AML-193 (cell line): ENCODE measurements around the gene SOX12.
A peak's percentile ranks its signal among the peaks of the same experiment; 100 is the strongest.

Experiments
- DNase-seq, 2 experiments: peaks; one replicate each; lab custom pipeline; 2025; lab: John Stamatoyannopoulos, UW

The SOX12 gene

DNA sequence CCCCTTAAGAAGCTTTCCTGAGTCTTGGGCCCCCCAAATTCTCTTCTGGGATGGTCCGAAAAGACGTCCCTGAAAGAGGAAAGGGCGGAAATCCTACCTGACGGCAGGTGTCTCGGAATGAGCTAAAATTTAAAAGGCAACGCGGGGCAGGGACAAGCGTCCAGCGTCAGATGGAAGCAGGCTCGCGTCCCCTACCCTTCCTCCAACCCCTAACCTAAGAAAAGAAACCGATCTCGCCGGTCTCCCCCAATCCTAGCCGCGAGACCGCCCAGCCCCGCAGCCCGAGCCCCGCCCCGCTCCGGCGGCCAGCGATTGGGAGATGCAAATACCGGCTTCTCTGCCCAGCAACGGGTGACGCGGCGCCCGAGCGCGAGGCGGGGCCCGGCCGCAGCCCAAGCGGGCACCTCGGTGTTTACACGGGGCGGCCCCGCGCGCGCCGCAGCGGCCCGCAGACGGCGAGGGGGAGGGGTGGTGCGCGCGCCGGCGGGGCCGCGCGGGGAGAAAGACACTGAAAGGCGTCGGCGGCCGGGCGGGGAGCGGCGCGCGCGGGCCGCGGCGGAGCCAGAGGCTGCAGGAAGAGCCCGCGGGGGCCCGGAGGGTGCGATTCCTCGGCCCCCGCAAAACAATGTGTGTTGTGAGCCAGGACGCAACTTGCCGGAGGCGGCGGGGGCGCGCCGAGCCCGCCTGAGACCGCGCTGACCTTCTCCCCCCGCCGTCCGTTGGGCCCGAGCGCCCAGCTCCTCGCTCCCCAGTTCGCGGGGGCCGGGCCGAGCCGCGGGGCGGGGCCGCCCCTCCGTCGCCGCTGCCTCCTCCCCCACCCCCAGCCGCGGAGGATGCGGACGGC, at the start of gene SOX12:
Gene SOX12 (plus strand): TSS at position 508 of the 844 bp plus-strand sequence. CDS start 373 bp downstream, outside the sequence.
- peak; percentile 82 to 88 for DNase-seq

DNA sequence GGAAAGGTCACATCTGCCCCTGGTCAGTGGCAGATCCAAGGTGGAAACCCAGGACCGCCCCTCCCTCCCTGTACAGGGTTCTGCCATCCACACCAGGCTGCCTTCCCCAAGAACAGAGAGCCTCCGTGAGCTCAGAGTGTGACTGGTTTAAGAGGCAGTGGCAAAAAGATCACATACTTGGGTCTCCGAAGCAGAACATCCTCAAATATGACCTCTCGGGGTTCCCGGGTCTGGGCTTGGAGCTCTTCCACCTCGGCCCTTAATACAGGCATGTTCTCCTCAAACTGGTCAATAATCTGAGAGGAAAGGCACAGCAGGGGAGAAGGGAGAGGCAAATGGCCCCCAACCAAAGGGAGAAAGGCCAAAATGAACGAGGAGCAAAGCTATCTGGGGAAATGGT, 49.6 kb upstream of the SOX12 start:
- DNase-seq = no peak

DNA sequence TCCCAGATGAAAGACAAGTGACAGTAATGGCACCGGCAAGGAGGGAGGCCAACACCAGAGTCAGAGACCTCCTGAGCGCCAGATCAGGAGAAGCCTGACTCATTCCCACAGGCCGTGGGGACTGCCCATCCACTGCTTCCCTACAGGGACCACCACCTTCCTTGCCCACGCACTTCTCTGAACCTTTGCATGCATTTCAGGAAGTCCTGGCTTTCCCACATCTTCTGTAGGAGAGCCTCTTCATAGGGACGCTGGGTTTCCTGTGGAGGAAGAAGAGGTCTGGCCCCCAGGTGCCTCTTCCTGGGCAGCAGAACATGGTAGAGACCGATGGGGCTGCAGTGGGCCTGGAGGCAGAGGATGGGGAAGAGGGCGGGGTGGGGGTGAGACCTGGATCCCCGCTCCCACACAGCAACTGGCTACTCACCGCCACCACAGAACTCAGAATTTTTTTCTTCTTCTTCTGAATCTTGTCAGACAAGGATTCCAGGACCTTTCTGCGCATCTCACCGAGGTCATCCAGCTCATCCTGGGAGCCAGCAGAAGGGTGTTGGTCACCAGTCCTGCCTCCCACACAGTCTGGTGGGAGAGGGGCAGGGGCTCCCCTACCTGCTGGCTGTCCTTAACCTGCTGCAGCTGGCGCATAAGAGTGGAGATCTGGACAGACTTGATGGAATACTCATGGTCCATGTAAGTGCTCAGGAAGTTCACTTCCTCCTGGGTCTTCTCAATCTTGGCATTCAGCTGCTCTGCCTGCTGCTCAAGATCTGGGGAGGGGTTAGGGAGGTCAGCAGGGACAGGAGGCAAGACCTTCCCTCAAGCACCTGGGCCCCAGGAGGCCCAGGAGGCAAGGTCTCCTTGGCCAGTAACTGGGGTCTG, 48.5 kb upstream of the SOX12 start:
- DNase-seq = no peak

DNA sequence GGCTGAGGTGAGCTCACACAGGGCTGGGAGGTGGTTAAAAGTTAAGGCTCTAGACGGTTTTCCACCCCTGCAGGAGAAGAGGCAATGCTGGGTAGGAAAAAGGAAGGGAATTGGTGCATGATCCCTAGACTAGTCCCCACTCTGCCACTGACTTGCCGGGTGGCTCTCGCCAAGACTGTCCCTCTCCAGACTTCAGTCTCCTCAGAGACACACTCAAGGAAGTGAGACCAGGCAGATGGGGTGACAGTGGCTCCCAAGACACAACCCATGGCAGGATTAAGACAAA, 47.9 kb upstream of the SOX12 start:
- no peak for DNase-seq

DNA sequence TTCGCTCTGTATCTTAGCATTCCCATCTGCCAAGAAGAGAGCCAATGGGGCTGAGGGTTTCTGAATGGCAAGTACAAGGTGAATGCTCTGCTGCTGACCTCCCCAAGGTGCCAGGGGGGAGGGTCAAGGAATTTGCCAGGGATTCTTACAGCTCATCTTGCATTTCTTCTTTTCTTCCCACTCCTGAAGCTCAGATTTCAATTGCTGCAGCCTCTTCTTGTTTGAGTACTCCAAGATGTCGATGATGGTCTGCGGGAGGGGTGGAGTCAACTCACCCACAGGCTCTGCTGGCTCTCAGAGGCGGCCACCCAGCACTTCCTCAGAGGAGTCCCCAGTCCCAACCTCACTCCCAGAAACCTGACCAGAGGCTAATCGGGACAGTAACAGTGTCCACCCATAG, 47.2 kb upstream of the SOX12 start:
- no peak for DNase-seq

DNA sequence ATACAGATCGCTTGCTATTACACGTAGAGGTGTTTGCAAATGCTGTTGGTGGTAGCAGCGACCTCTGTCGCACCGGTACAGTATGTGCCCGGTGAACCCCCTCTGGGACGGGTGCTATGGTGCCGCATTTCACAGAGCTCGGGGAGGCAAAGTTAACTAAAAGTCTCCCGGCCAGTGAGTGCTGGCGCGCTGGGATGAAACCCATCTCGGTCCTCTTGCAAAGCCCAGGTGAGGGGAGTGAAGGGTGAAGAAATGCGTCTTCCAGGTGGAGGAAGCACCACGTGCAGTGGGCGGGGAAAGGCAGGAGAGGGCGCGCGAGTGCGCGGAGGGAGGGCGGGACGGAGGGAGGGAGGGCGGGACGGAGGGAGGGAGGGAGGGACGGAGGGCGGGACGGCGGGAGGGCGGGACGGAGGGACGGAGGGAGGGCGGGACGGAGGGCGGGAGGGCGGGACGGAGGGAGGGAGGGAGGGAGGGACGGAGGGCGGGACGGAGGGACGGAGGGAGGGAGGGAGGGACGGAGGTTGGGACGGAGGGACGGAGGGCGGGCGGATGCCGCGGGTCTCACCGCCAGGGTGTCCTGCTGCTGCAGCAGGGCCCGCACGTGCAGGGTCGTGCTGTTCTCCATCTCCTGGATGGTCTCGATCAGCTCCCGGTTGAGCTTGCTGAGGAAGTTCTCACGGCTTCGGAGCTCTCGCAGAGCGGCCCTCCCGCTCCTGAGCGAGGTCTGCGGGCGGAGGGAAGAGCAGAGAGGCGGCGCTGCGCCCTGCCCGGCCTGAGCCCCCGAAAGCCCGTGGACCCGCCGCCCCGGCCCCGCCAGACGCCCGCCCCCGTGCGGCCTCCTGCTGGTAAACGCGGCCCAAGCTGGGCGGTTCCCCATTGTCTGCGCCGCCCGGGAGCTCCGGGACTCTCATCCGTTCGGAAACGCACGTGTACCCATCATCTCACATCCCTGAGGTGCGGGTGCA, 46.5 kb upstream of the SOX12 start:
- no peak for DNase-seq

DNA sequence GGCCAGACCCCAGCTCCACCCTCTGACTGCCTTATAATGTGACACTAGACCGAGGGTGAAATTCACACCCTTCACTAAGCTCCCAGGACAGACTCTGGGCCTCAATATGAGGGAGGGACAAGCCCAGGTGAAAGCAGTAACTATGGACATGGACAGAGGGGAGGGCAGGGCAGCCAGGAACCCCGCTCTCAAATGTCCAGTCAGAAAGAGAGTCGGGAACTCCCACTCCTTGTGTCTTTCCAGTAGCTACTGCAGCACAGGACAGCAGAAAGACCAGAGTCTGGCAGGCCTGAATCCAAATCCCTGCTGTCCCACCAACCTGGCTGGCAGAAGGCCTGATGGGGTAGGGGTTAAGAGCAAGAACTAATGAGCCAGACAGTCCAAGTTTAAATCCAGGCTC, 41.2 kb upstream of the SOX12 start:
- no peak for DNase-seq

DNA sequence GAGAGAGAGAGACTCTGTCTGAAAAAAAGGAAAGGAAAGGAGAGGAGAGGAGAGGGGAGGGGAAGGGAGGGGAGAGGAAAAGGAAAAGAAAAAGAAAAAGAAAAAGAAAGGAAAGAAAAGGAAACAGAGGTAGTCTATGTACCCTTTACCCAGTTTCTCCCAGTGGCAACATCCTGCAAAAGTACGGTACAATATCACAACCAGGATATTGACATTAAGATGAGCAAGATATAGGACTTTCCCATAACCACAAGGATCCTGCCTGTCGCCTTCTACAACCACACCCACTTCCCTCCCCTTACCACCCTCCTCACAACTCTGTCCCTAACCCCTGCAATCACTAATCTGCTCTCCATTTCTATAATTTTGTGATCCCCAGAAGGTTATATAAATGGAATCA, 38.8 kb upstream of the SOX12 start:
- no peak for DNase-seq

DNA sequence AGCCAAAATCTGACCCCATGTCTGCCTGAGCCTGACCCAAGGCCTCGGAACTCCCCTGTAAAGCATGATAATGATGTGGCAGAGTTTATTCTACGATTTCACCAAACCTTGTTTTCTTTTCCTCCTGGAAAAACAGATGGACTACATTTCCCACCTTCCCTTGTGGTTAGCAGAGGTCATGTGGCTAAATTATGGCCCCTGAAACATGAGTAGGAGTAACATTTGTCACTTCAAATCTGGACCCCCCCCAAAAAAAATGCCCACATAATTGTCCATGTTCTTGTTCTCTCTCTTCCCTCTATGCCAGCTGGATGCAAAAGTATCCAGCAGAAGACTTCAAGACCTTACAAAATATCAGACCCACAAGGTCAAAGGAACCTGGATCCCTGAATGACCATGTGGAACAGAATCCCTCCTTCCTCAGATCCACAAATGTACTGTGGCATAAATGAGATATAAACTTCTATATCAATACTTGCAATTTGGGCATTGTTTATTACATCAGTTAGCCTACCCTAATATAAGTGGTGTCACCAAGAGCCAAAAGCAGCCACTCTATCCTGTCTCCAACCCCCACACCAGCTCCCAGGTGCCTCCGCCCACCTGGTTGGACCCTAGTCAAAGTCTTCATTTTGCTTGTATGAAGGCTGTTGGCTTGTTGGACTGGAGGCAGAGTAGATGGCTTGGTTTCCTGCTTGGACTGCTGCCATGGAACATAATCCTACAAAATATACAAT, 36.2 kb upstream of the SOX12 start:
- DNase-seq = no peak

DNA sequence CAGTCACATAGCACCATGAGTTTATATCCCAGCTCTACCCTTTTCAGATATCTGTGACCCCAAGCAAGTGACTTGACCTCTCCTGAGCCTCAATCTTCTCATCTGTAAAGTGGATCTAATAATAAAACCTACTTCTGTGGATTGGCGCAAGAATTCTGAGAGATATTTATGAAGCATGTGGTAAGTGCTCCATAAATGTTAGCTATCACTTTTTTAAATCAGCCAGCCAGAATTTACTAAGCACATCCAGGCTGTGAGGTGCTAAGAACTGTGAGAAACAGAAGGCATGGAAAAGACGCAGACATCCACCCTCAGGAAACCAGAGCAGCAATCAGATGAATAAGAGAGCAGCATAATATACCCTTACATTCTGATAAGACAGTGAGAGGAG, 35.7 kb upstream of the SOX12 start:
- DNase-seq = no peak

DNA sequence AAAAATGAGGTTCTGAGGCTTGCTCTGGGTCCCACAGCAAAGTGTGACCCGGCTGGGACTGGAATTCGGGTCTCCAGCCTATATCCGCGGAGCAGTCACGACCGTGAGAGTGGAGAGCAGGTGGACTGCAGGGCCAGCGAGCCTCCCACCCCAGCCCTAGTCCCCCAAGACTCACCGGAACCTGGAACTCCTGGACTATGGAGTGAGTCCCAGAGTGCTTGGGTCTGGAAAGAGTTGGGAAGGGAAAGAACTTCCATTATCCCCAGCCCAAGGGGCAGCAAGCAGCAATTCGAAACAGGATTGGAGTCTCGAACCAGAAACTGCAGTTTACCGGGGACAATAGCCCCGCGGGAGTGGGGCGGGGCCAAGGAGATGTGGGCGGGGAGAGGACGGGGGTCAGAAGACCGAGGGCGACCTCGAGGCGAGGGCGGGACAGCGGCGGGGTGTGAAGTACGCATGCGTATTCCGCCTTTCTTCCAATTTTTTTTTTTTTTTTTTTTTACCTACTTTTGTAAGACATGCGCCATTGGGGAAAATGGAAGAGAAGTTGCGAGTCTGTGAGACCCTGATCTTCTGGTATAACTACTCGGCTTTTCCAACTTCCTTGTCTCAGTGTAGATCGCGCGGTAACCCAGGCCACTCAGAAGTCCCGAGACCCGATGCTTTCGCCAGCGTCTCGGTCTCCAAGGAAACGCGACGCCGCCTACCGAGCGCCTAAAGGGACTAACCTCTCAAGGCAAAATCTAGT, 35.1 kb upstream of the SOX12 start, which contains the start of gene C20orf96:
Gene C20orf96 (minus strand): TSS at position 667 of the 748 bp plus-strand sequence. CDS start 140 bp downstream, at position 527.
- DNase-seq = peak; percentile 84 to 91

DNA sequence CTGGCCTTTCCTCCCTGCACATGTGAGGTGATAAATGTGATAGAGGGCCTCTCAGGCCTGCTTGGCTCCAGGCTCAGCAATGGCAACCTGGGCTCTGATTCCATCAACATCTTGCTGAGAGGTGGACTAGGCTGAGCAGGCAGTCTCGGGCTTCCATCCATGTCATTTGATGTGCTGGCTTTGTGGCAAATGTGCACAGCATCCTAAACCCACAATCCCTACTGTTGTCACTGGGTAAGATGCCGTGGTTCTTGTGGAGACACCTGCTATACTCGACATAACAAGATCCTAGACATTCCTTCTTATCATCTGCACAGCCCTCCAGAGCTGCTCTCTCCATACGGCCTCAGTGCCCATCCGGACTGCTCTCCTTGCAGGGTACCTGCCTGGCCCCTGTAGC, 30.8 kb upstream of the SOX12 start:
- DNase-seq = no peak

DNA sequence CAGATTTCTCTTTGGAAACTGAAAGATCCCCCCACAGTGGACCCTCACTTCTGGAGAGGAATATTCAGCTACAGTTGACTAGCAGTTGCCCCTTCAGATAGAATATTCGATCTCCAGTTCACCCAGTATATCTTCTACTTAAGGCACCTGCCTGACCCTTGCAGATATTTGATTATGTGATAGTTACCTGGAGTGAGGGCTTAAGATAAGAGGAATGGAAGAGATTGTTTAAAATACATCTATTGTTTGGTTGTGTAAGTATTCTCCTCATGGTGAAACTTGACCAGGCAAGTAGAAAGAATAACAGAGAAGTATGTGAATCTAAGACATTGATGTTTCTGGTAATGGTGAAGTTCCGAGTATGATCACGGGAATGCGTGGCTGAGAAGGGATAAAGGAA, 29.5 kb upstream of the SOX12 start:
- no peak for DNase-seq

DNA sequence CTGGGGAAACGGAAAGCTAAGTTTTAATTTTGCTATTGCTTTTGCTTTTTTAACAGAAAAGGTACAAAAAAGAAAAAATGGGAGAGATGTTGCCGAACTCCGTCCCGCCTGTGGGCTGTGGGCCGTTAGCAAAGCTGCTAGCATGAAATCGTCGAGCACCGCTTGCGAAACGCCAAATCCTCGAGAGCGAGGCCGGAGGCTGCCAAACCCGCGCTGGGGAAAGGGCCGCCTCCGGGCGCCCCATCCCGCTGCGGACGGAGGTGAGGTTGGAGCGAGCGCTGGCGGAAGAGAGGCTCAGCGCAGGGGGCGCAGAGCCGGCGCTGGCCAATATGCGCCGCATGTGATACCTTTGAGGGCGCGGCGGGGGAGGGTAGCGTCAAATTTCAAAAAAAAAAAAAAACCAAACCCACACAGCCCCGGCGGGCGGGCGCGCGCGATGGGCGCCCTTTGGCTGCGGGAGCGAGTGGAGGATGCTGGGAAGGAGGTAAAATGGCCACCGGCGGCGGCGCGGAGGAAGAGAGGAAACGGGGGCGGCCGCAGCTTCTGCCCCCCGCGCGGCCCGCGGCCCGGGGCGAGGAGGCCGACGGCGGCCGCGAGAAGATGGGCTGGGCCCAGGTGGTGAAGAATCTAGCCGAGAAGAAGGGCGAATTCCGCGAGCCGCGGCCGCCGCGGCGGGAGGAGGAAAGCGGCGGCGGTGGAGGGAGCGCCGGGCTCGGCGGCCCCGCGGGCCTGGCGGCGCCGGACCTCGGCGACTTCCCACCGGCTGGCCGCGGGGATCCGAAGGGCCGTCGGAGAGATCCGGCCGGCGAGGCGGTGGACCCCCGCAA, 28.0 kb upstream of the SOX12 start, which contains the start of gene ZCCHC3:
Gene ZCCHC3 (plus strand): TSS at position 473 of the 827 bp plus-strand sequence. CDS start 17 bp downstream, at position 490.
- peak; percentile 90 to 93 for DNase-seq

DNA sequence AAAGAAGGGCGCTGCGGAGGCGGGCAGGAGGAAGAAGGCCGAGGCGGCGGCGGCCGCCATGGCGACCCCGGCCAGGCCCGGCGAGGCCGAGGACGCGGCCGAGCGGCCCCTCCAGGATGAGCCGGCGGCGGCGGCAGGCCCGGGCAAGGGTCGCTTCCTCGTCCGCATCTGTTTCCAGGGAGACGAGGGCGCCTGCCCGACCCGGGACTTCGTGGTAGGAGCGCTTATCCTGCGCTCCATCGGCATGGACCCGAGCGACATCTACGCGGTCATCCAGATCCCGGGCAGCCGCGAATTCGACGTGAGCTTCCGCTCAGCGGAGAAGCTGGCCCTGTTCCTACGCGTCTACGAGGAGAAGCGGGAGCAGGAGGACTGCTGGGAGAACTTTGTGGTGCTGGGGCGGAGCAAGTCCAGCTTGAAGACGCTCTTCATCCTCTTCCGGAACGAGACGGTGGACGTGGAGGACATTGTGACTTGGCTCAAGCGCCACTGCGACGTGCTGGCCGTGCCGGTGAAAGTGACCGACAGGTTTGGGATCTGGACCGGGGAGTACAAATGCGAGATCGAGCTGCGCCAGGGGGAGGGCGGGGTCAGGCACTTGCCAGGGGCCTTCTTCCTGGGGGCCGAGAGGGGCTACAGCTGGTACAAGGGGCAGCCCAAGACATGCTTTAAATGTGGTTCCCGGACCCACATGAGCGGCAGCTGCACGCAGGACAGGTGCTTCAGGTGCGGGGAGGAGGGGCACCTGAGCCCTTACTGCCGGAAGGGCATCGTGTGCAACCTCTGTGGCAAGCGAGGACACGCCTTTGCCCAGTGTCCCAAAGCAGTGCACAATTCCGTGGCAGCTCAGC, 27.2 kb upstream of the SOX12 start:
- DNase-seq = peak; percentile 45 to 53

DNA sequence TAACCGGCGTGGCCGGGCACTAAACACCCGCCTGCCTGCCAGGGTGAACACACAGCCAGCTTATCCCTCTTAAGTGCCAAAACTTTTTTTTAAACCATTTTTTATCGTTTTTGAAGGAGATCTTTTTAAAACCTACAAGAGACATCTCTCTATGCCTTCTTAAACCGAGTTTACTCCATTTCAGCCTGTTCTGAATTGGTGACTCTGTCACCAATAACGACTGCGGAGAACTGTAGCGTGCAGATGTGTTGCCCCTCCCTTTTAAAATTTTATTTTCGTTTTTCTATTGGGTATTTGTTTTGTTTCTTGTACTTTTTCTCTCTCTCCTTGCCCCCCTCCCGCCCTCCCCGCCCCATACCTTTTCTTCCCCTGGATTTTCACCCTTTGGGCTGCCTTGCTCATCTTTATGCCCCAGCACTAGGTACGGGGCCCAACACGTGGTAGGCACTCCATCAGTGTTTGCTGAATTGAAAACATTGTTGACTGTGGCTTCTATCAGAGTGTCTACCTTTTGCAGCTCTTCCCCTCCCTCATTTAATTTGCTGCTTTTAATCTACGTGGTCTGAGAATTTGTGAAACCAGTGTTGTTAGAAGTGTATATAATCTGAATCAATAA, 26.5 kb upstream of the SOX12 start:
- DNase-seq = no peak

DNA sequence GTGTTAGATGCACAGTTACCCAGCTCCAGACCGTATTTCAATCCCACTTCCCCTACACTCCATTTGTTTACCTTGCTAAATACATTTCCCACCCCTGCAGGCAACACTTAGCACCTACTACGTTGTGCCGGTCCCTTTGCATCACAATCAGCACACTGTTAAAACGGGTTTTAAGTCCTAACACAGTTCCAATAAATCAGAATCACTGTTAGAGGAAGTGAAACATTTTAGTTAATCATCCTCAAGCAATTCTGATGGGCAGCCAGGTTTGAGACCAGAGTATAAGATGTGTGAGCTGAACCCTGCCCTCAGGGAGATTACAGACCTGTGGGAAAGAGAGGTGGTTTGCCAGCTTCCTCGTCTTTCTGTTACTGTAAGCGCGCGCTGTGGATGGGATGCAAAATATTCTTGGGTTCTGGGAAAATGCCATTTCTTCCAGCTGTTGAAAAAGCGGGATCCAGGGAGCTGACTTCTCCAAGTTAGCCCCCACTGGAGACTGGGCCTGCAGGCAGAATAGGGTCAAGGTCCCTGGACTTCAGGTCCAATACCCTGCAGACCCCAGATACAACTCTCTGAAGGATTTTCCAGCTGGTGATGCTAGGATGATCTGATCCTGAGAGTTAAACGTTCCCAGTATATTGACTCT, 24.9 kb upstream of the SOX12 start:
- no peak for DNase-seq
